A549 (cell line): Measurements from ENCODE around the gene PIGN.

Experiments
- CHD2 ChIP-seq: fragments of 150-350 bp; IDR thresholded peaks from 2 replicates; pipeline ENCODE4 v1.6.1; 2014; ENCODE audit warnings: low read length; ENCODE audit not compliant: partially characterized antibody
- ESRRA ChIP-seq: fragments of 150-350 bp; IDR thresholded peaks from 2 replicates; pipeline ENCODE4 v1.6.1; 2014; ENCODE audit warnings: mild to moderate bottlenecking, low read length, borderline replicate concordance
- KDM1A ChIP-seq: fragments of 200-600 bp; sonication (generic); IDR thresholded peaks from 2 replicates; pipeline ENCODE4 v1.6.1; 2016; ENCODE audit warnings: low read depth, mild to moderate bottlenecking
- PHF8 ChIP-seq: fragments of 200-600 bp; sonication (generic); IDR thresholded peaks from 2 replicates; pipeline ENCODE4 v1.6.1; 2016; ENCODE audit warnings: low read depth, mild to moderate bottlenecking, antibody characterized with exemption, moderate library complexity, borderline replicate concordance
- POLR2A ChIP-seq: IDR thresholded peaks from 2 replicates; pipeline ENCODE4 v1.6.1; 2012; ENCODE audit warnings: mild to moderate bottlenecking, low read length
- SMC3 ChIP-seq: fragments of >200 bp; sonication (Bioruptor Twin); formaldehyde crosslinking; IDR thresholded peaks from 3 replicates; pipeline ENCODE4 v1.6.1; 2018; ENCODE audit warnings: inconsistent platforms
- ZSCAN20 ChIP-seq: fragments of 250-450 bp; sonication (Bioruptor Pico); IDR thresholded peaks from 2 replicates; pipeline ENCODE4 v1.8.0; 2022; ENCODE audit warnings: mild to moderate bottlenecking, moderate library complexity
- TF ChIP-seq, protein P1 (sequence below): fragments of >200 bp; sonication (Bioruptor Twin); formaldehyde crosslinking; IDR thresholded peaks from 3 replicates; pipeline ENCODE4 v1.5.1; 2016
- TF ChIP-seq, protein P2 (sequence below): fragments of 200-600 bp; sonication (generic); IDR thresholded peaks from 2 replicates; pipeline ENCODE4 v1.6.1; 2016; ENCODE audit warnings: antibody characterized with exemption, mild to moderate bottlenecking, moderate library complexity
- TF ChIP-seq, protein P3 (sequence below): fragments of 450-650 bp; IDR thresholded peaks from 2 replicates; pipeline ENCODE4 v1.6.1; 2014; ENCODE audit warnings: antibody characterized with exemption
- TF ChIP-seq, protein P4 (sequence below): IDR thresholded peaks from 2 replicates; pipeline ENCODE4 v1.6.1; 2012

DNA sequence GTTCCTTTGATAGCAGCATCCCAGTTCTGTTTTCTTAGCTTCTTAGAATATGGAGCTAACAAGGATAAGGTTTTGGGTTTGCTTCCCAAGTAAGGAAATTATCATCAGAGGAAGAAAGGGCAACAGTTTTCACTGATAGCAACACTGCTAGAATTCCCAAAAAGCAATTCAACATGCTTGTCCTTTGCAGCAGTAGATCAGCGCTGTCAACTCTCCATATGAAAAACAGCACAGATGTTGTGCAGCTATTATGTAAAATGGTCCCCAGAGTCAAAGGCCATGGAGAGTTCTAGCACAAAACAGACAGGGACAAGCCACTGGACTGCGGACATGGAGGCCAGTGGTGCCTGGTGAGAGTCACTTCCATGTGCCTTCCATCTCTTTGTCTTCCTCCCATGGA lies 158.1 kb downstream of the PIGN start:
- TF ChIP-seq, protein P1, sequence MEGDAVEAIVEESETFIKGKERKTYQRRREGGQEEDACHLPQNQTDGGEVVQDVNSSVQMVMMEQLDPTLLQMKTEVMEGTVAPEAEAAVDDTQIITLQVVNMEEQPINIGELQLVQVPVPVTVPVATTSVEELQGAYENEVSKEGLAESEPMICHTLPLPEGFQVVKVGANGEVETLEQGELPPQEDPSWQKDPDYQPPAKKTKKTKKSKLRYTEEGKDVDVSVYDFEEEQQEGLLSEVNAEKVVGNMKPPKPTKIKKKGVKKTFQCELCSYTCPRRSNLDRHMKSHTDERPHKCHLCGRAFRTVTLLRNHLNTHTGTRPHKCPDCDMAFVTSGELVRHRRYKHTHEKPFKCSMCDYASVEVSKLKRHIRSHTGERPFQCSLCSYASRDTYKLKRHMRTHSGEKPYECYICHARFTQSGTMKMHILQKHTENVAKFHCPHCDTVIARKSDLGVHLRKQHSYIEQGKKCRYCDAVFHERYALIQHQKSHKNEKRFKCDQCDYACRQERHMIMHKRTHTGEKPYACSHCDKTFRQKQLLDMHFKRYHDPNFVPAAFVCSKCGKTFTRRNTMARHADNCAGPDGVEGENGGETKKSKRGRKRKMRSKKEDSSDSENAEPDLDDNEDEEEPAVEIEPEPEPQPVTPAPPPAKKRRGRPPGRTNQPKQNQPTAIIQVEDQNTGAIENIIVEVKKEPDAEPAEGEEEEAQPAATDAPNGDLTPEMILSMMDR: no peak
- TF ChIP-seq POLR2A (no peak), KDM1A (no peak), ZSCAN20 (CRISPR knock-in tag) (no peak), CHD2 (no peak), ESRRA (no peak), PHF8 (no peak), SMC3 (no peak)
- TF ChIP-seq, protein P2, sequence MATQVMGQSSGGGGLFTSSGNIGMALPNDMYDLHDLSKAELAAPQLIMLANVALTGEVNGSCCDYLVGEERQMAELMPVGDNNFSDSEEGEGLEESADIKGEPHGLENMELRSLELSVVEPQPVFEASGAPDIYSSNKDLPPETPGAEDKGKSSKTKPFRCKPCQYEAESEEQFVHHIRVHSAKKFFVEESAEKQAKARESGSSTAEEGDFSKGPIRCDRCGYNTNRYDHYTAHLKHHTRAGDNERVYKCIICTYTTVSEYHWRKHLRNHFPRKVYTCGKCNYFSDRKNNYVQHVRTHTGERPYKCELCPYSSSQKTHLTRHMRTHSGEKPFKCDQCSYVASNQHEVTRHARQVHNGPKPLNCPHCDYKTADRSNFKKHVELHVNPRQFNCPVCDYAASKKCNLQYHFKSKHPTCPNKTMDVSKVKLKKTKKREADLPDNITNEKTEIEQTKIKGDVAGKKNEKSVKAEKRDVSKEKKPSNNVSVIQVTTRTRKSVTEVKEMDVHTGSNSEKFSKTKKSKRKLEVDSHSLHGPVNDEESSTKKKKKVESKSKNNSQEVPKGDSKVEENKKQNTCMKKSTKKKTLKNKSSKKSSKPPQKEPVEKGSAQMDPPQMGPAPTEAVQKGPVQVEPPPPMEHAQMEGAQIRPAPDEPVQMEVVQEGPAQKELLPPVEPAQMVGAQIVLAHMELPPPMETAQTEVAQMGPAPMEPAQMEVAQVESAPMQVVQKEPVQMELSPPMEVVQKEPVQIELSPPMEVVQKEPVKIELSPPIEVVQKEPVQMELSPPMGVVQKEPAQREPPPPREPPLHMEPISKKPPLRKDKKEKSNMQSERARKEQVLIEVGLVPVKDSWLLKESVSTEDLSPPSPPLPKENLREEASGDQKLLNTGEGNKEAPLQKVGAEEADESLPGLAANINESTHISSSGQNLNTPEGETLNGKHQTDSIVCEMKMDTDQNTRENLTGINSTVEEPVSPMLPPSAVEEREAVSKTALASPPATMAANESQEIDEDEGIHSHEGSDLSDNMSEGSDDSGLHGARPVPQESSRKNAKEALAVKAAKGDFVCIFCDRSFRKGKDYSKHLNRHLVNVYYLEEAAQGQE: no peak
- TF ChIP-seq, protein P3, sequence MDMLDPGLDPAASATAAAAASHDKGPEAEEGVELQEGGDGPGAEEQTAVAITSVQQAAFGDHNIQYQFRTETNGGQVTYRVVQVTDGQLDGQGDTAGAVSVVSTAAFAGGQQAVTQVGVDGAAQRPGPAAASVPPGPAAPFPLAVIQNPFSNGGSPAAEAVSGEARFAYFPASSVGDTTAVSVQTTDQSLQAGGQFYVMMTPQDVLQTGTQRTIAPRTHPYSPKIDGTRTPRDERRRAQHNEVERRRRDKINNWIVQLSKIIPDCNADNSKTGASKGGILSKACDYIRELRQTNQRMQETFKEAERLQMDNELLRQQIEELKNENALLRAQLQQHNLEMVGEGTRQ: no peak
- TF ChIP-seq, protein P4, sequence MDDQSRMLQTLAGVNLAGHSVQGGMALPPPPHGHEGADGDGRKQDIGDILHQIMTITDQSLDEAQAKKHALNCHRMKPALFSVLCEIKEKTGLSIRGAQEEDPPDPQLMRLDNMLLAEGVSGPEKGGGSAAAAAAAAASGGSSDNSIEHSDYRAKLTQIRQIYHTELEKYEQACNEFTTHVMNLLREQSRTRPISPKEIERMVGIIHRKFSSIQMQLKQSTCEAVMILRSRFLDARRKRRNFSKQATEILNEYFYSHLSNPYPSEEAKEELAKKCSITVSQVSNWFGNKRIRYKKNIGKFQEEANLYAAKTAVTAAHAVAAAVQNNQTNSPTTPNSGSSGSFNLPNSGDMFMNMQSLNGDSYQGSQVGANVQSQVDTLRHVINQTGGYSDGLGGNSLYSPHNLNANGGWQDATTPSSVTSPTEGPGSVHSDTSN: no peak
